GM18861 (cell line): Measurements from ENCODE around the gene CRLF3.
"Not testable (repeated sequence)": the region's sequence is repeated elsewhere in the genome, so short reads cannot be mapped to it uniquely, and the experiment has no call there.

ENCODE experiments used
- ATAC-seq: cut with Tn5 transposase; IDR thresholded peaks from one replicate; pipeline ENCODE4 v1.9.1; 2021; ENCODE audit not compliant: unreplicated experiment

The CRLF3 gene

DNA sequence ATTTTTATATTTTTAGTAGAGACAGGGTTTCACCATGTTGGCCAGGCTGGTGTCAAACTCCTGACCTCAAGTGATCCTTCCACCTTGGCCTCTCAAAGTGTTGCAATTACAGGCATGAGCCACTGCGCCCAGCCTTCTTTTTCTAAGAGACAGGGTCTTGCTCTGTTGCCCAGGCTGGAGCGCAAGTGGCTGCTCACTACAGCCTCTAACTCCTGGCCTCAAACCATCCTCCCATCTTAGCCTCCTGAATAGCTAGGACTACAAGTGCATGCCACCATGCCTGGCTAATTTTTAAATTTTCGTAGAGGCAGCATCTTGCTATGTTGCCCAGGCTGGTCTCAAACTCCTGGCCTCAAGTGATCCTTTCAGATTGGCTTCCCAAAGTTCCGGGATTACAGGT, 76.9 kb downstream of the CRLF3 start:
- ATAC-seq: not testable (repeated sequence)

DNA sequence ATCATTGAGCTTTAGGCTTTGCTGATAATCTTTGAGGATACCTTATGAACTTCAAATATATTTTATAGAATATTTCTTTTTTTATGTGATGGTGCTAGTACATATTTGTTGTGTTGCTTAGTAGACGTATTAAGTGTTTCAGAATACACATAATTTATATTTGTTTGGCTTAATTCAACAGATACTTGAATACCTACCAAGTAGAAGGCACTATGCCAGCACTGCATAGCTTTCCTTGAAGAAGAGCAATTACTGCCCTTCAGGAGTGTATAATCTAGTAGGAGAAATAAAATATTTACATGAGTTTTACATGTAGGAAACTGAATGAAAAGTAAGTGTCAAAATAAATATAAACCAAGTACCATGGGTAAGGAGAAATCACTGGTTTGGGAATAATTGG, 81.8 kb downstream of the CRLF3 start:
- not testable (repeated sequence) for ATAC-seq

DNA sequence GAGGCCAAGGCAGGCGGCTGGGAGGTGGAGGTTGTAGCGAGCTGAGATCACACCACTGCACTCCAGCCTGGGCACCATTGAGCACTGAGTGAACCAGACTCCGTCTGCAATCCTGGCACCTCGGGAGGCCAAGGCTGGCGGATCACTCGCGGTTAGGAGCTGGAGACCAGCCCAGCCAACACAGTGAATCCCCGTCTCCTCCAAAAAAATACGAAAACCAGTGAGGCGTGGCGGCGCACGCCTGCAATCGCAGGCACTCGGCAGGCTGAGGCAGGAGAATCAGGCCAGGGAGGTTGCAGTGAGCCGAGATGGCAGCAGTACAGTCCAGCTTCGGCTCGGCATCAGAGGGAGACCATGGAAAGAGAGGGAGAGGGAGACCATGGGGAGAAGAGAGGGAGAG, 88.1 kb downstream of the CRLF3 start:
- not testable (repeated sequence) for ATAC-seq

DNA sequence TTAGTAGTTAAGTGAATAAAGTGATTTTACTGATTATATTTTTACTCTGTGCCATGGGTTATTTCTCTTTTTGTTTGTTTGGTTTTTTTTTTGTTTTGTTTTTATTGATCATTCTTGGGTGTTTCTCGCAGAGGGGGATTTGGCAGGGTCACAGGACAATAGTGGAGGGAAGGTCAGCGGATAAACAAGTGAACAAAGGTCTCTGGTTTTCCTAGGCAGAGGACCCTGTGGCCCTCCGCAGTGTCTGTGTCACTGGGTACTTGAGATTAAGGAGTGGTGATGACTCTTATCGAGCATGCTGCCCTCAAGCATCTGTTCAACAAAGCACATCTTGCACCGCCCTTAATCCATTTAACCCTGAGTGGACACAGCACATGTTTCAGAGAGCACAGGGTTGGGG, 88.8 kb downstream of the CRLF3 start:
- not testable (repeated sequence) for ATAC-seq

DNA sequence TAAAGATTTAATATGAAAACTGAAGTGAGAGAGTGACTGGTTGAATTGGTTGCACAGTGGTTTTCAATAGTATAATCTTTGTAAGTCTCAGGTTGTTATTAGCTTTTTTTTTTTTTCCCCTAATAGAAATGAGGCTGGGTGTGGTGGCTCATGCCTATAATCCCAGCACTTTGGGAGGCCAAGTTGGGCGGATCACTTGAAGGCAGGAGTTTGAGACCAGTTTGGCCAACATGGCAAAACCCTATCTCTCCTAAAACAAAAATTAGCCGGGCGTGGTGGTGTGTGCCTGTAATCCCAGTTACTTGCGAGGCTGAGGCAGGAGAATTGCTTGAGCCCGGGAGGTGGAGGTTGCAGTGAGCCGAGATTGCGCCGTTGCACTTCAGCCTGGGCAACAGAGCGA, 89.3 kb downstream of the CRLF3 start:
- ATAC-seq: not testable (repeated sequence)

DNA sequence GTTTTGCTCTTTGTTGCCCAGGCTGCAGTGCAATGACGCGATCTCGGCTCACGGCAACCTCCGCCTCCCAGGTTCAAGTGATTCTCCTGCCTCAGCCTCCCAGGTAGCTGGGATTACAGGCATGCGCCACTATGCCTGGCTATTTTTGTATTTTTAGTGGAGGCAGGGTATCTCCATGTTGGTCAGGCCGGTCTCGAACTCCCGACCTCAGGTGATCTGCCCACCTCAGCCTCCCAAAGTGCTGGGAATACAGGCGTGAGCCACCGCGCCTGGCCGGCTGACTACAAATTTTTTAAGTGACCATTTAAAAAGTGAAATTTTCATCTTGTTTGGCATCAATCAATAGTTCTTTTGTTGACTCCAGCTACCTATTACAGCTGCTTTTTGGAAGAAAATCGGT, 90.3 kb downstream of the CRLF3 start:
- not testable (repeated sequence) for ATAC-seq
